Fibroblast of lung (primary cell): ENCODE measurements around the gene EPHA1.

Experiments
- CTCF ChIP-seq, 2 donors: IDR thresholded peaks in 1 of 2; conservative IDR thresholded peaks in 1 of 2; 1 replicate in 1 of 2; 2 replicates in 1 of 2; pipeline ENCODE4 v1.5.1; 2011 to 2012; ENCODE audit warnings: low read length in 2 of 2, control low read depth in 1 of 2, inconsistent platforms in 1 of 2, low read depth in 1 of 2, mild to moderate bottlenecking in 1 of 2
- EZH2 ChIP-seq: IDR thresholded peaks from 2 replicates; pipeline ENCODE4 v1.5.1; 2012; ENCODE audit warnings: low read length, control low read depth, mild to moderate bottlenecking; ENCODE audit errors: missing control alignments

GRCh38 chr7:143382791-143383641 is 25.6 kb downstream of the EPHA1 start:
- TF ChIP-seq CTCF (conservative IDR thresholded peaks at IDR 0.05 in 1 of 2, IDR thresholded peaks at IDR 0.05 in 1 of 2; ENCODE audit: low read depth in 1 of 2, low read length in 2 of 2) (no peak), EZH2 (no peak)
